H1 (cell line): ENCODE measurements around the gene COL5A1. TPM values are rescaled to one million over a fixed set of nuclear protein-coding genes. Genes with fewer than 3 reads are reported as not detected.

ENCODE experiments used
- CTCF ChIA-PET: fragments of 300-600 bp; sonication (Branson Sonifier 250); formaldehyde crosslinking; loops from one replicate; lab custom pipeline; 2021; ENCODE audit not compliant: partially characterized antibody; lab: Charles Lee
- POLR2A ChIA-PET: fragments of 300-600 bp; sonication (Branson Sonifier 250); formaldehyde crosslinking; loops from one replicate; lab custom pipeline; 2021; ENCODE audit warnings: inconsistent platforms; ENCODE audit not compliant: partially characterized antibody; lab: Charles Lee
- DNase-seq, 2 experiments: peaks; one replicate each; pipeline versions ENCODE4 v3.0.0 to v3.0.0-alpha.2; 2010 to 2022; ENCODE audit warnings: low spot score in 2 of 2, low read depth in 1 of 2, mixed read lengths in 1 of 2
- FAIRE-seq: peaks from 2 replicates; lab custom pipeline; 2011; peaks lifted over from hg19 to GRCh38; lab: Jason Lieb, UNC
- H2AFZ ChIP-seq: 2 replicates; pipeline ENCODE4 v1.8.1; 2012; ENCODE audit warnings: low read length, inconsistent platforms
- H2AK5ac ChIP-seq: 2 replicates; pipeline ENCODE4 v1.6.1; 2013; ENCODE audit warnings: low read depth, low read length
- H2BK120ac ChIP-seq: replicated peaks from 2 replicates; pipeline ENCODE3; 2013; ENCODE audit warnings: low read depth, low read length, inconsistent platforms
- H2BK12ac ChIP-seq: 2 replicates; pipeline ENCODE4 v1.6.1; 2013; ENCODE audit warnings: low read depth, low read length
- H2BK15ac ChIP-seq: 2 replicates; pipeline ENCODE4 v1.6.1; 2013; ENCODE audit warnings: low read length
- H2BK20ac ChIP-seq: 2 replicates; pipeline ENCODE4 v1.6.1; 2013; ENCODE audit warnings: low read length
- H2BK5ac ChIP-seq: 2 replicates; pipeline ENCODE4 v1.6.1; 2013; ENCODE audit warnings: low read depth, low read length
- H3K14ac ChIP-seq: 2 replicates; pipeline ENCODE4 v1.6.1; 2013; ENCODE audit warnings: inconsistent platforms; ENCODE audit not compliant: insufficient read length
- H3K18ac ChIP-seq: 2 replicates; pipeline ENCODE4 v1.6.1; 2013; ENCODE audit warnings: low read length; ENCODE audit errors: extremely low read depth
- H3K23ac ChIP-seq: 2 replicates; pipeline ENCODE4 v1.6.1; 2013; ENCODE audit warnings: inconsistent platforms; ENCODE audit not compliant: insufficient read length
- H3K23me2 ChIP-seq: 2 replicates; pipeline ENCODE4 v1.6.1; 2013; ENCODE audit warnings: low read depth, low read length
- H3K27ac ChIP-seq: 2 replicates; pipeline ENCODE4 v1.6.1; 2011; ENCODE audit warnings: low read depth, low read length, inconsistent platforms
- H3K27me3 ChIP-seq, 4 experiments: replicated peaks in 1 of 4; 1 replicate in 1 of 4; 2 replicates in 3 of 4; pipeline versions ENCODE4 v1.6.1 to v1.8.1; 2011 to 2013; ENCODE audit warnings: low read length in 3 of 4, mild to moderate bottlenecking in 3 of 4, inconsistent platforms in 2 of 4, mixed read lengths in 2 of 4, moderate library complexity in 1 of 4; ENCODE audit not compliant: control insufficient read depth in 3 of 4, insufficient read depth in 3 of 4; ENCODE audit errors: extremely low read depth in 1 of 4
- H3K36me3 ChIP-seq, 4 experiments: 2 replicates each; pipeline versions ENCODE4 v1.6.1 to v1.8.1; 2011 to 2013; ENCODE audit warnings: mild to moderate bottlenecking in 4 of 4, low read length in 3 of 4, moderate library complexity in 2 of 4, control low read depth in 1 of 4, inconsistent platforms in 1 of 4; ENCODE audit not compliant: insufficient read depth in 4 of 4, control insufficient read depth in 2 of 4
- H3K4ac ChIP-seq: replicated peaks from 2 replicates; pipeline ENCODE3; 2013; ENCODE audit warnings: low read length, low read depth, mixed read lengths, inconsistent platforms; ENCODE audit not compliant: insufficient read length
- H3K4me1 ChIP-seq, 4 experiments: replicated peaks in 1 of 4; 1 replicate in 1 of 4; 2 replicates in 3 of 4; pipeline versions ENCODE4 v1.6.1 to v1.8.1; 2011 to 2013; ENCODE audit warnings: low read length in 3 of 4, inconsistent platforms in 2 of 4, mixed read lengths in 1 of 4; ENCODE audit not compliant: insufficient read depth in 4 of 4, control insufficient read depth in 3 of 4
- H3K4me2 ChIP-seq, 2 experiments: 2 replicates each; pipeline versions ENCODE4 v1.6.1 to v1.8.1; 2011 to 2013; ENCODE audit warnings: low read depth in 2 of 2, low read length in 2 of 2, control low read depth in 1 of 2, inconsistent platforms in 1 of 2, mild to moderate bottlenecking in 1 of 2; ENCODE audit not compliant: insufficient read depth in 1 of 2
- H3K4me3 ChIP-seq, 4 experiments: fragments of 200-600, 300-600 bp in 1 of 4; sonication (generic), shearing (Covaris generic), sonication (Bioruptor Twin) in 1 of 4; 2 replicates each; pipeline versions ENCODE4 v1.5.1 to v1.8.1; 2011 to 2016; ENCODE audit warnings: low read length in 4 of 4, low read depth in 3 of 4, control low read depth in 2 of 4, inconsistent platforms in 2 of 4, mild to moderate bottlenecking in 2 of 4, mixed read lengths in 1 of 4, moderate library complexity in 1 of 4; ENCODE audit not compliant: insufficient read depth in 2 of 4; ENCODE audit errors: extremely low read depth in 1 of 4
- H3K56ac ChIP-seq: replicated peaks from 2 replicates; pipeline ENCODE3; 2013; ENCODE audit warnings: low read depth, mild to moderate bottlenecking, mixed read lengths, low read length, inconsistent platforms; ENCODE audit not compliant: insufficient read length
- H3K79me1 ChIP-seq: 2 replicates; pipeline ENCODE4 v1.6.1; 2013; ENCODE audit warnings: low read depth, low read length, control low read depth
- H3K79me2 ChIP-seq, 2 experiments: 2 replicates each; pipeline versions ENCODE4 v1.6.1 to v1.8.1; 2012 to 2013; ENCODE audit warnings: low read length in 2 of 2, mild to moderate bottlenecking in 2 of 2, inconsistent platforms in 1 of 2; ENCODE audit not compliant: insufficient read depth in 2 of 2, control insufficient read depth in 1 of 2
- H3K9ac ChIP-seq, 4 experiments: replicated peaks in 1 of 4; 1 replicate in 1 of 4; 2 replicates in 3 of 4; pipeline versions ENCODE4 v1.6.1 to v1.8.1; 2011 to 2013; ENCODE audit warnings: low read depth in 3 of 4, low read length in 3 of 4, control low read depth in 2 of 4, mild to moderate bottlenecking in 2 of 4, moderate library complexity in 2 of 4, inconsistent platforms in 1 of 4; ENCODE audit errors: extremely low read depth in 1 of 4
- H3K9me3 ChIP-seq, 2 experiments: 2 replicates each; pipeline versions ENCODE4 v1.6.1 to v1.8.1; 2012 to 2013; ENCODE audit warnings: mild to moderate bottlenecking in 2 of 2, moderate library complexity in 2 of 2, control low read depth in 1 of 2, inconsistent platforms in 1 of 2, low read depth in 1 of 2, low read length in 1 of 2, mixed read lengths in 1 of 2; ENCODE audit not compliant: insufficient read depth in 2 of 2
- H4K20me1 ChIP-seq, 2 experiments: replicated peaks in 1 of 2; 2 replicates each; pipeline versions ENCODE3 to v1.8.1; 2011 to 2013; ENCODE audit warnings: inconsistent platforms in 2 of 2, low read length in 2 of 2, mild to moderate bottlenecking in 1 of 2; ENCODE audit not compliant: insufficient read depth in 2 of 2, control insufficient read depth in 1 of 2
- H4K5ac ChIP-seq: 2 replicates; pipeline ENCODE4 v1.6.1; 2013; ENCODE audit warnings: low read length, low read depth, mixed read lengths, inconsistent platforms; ENCODE audit not compliant: insufficient read length
- H4K8ac ChIP-seq: 2 replicates; pipeline ENCODE4 v1.8.0; 2013; ENCODE audit warnings: mild to moderate bottlenecking, moderate library complexity, low read length, inconsistent platforms; ENCODE audit not compliant: insufficient read depth; ENCODE audit errors: extremely low read depth
- H4K91ac ChIP-seq: replicated peaks from 2 replicates; pipeline ENCODE3; 2013; ENCODE audit warnings: low read length, mixed read lengths, inconsistent platforms; ENCODE audit not compliant: insufficient read length
- KDM4A ChIP-seq: IDR thresholded peaks from one replicate; pipeline ENCODE4 v1.7.1; 2012; ENCODE audit warnings: low read depth, mild to moderate bottlenecking, moderate library complexity, low read length, inconsistent platforms; ENCODE audit not compliant: severe bottlenecking
- PHF8 ChIP-seq: fragments of 200-600 bp; sonication (generic); conservative IDR thresholded peaks from 2 replicates; pipeline ENCODE4 v1.7.1; 2012; ENCODE audit warnings: low read depth, mild to moderate bottlenecking, inconsistent platforms, low read length, moderate library complexity
- SIRT6 ChIP-seq: IDR thresholded peaks from one replicate; pipeline ENCODE4 v1.7.1; 2012; ENCODE audit warnings: low read length, inconsistent platforms
- WGBS, 2 experiments: shearing (Covaris generic) in 1 of 2; methylation state at CpG; one replicate each; pipeline versions ENCODE4 v1.1.6 to v1.1.7; 2013 to 2015; ENCODE audit warnings: low lambda C conversion rate in 2 of 2, mixed read lengths in 2 of 2, inconsistent platforms in 1 of 2, low coverage in 1 of 2, missing lambda C conversion rate in 1 of 2; ENCODE audit not compliant: insufficient replicate concordance in 2 of 2, insufficient coverage in 1 of 2, insufficient read length in 1 of 2; ENCODE audit errors: extremely low coverage in 1 of 2, missing lambda C conversion rate in 1 of 2; 5-methylcytosine and 5-hydroxymethylcytosine counted together
- polyA plus RNA-seq, 7 experiments: library from polyadenylated mRNA; depleted of rRNA in 3 of 7; stranded (reverse) in 5 of 7; unstranded in 2 of 7; fragments of >200 nt in 5 of 7; fragments of 200-250 nt in 2 of 7; gene quantifications; 1 replicate in 5 of 7; 2 replicates in 1 of 7; 4 replicates in 1 of 7; pipeline versions ENCODE4 v1.2.1 to v1.2.3, GENCODE V29; 2011 to 2013; ENCODE audit warnings: missing spikeins in 2 of 7, mixed read lengths in 2 of 7
- total RNA-seq: library from RNA; stranded (reverse); fragmentation: NEBNext Ultra II Directional; extraction: Animal tissue kit (Norgen Biotek cat#: 25700); gene quantifications from 2 replicates; pipeline ENCODE4 v1.2.1, GENCODE V29; 2021

Gene COL5A1
- total and polyA plus RNA-seq, 2 of the 8 experiments (the other 6 are each of a cell fraction or from before 2014, with no cell fraction given): 3.8 to 12.0 TPM

- peak in 1 of 2 experiments; percentile 56 for DNase-seq
- H2BK20ac ChIP-seq: peak overlapping the region; percentile 92; the same call in 1 of the 2 replicates
- peak overlapping the region; percentile 69 for H4K91ac ChIP-seq
- 71% methylated on average over 20 of the region's 22 CpGs; no CpG with 5 or more reads in 1 of the 2 experiments for WGBS, 2 experiments
- no peak overlapping the region for H3K14ac ChIP-seq
- no peak overlapping the region for H3K4me3 ChIP-seq
- H2AFZ ChIP-seq: no peak overlapping the region
- H2BK12ac ChIP-seq: peak overlapping the region; percentile 98
- no peaks in the 10 kb centered on the region for H3K23me2 ChIP-seq
- peak overlapping the region; percentile 25 for H2BK120ac ChIP-seq
- H2BK15ac ChIP-seq: peak overlapping the region; percentile 20; the same call in 1 of the 2 replicates
- no peak for TF ChIP-seq PHF8
- TF ChIP-seq SIRT6: no peak
- TF ChIP-seq KDM4A: no peak
- TF ChIP-seq, all 59 proteins: peak for 0
- Histone ChIP-seq H3K23ac (no peak overlapping the region), H3K4me1 (peaks cover 9 to 23% (median 14%) of the 10 kb centered on the region in 4 experiments; a peak in 6 of 7 replicates), H3K36me3 (no peaks in the 10 kb centered on the region), H2BK5ac (peak overlapping the region; percentile 18; the same call in 1 of the 2 replicates), H3K4me2 (0 out of 4 replicates have a peak overlapping the region, but pooled peaks of 1 of the 2 experiments have one; percentile 46), H3K56ac (no peak overlapping the region), H3K79me2 (no peaks in the 10 kb centered on the region), H3K27me3 (no peaks in the 10 kb centered on the region), H3K27ac (no peak overlapping the region), H3K79me1 (no peaks in the 10 kb centered on the region), H4K5ac (no peak overlapping the region), H4K8ac (no peak overlapping the region), H4K20me1 (peaks cover 0 to 2% of the 10 kb centered on the region in 2 experiments), H3K4ac (no peak overlapping the region), H3K9me3 (no peaks in the 10 kb centered on the region), H3K9ac (no peak overlapping the region), H2AK5ac (no peak overlapping the region), H3K18ac (peak overlapping the region; percentile 91)
- FAIRE-seq: no peak
- POLR2A ChIA-PET: interaction anchor here (1.2 to 1.3 kb wide), 2 partner anchors 12 to 164 kb away, joined by 3 read pairs; no protein-coding TSS in a partner anchor
- CTCF ChIA-PET: interaction anchor here (0.7 to 2.0 kb wide), 10 partner anchors 11 to 172 kb away, joined by 3 to 7 read pairs (median 4); no protein-coding TSS in a partner anchor
Observed at GRCh38 chr9:134811079-134811672, 169.6 kb downstream of the COL5A1 start.
